Activated T-helper 1 cell treated with anti-CD3 and anti-CD28 coated beads, Interleukin-12 subunit alpha, Interleukin-12 subunit beta, Interleukin-2, Interleukin-4 antibody, amounts not matched to agents 30 ng/mL and 10 ng/mL and 1 ng/mL, durations not matched to agents 14 hours and 24 hours and 36 hours (primary cell): Measurements from ENCODE around the gene MAML3. TPM values are rescaled to one million over a fixed set of nuclear protein-coding genes. Genes with fewer than 3 reads are reported as not detected.
A peak's percentile ranks its signal among the peaks of the same experiment; 100 is the strongest.

Experiments used
- DNase-seq: peaks from one replicate; pipeline ENCODE4 v3.0.0; 2021; ENCODE audit warnings: low spot score
- H3K27ac Mint-ChIP-seq: one replicate; pipeline ENCODE4 v1.8.0; 2021; ENCODE audit warnings: mild to moderate bottlenecking, mixed read lengths
- H3K27me3 Mint-ChIP-seq: one replicate; pipeline ENCODE4 v1.8.0; 2022; ENCODE audit warnings: mild to moderate bottlenecking, moderate library complexity, mixed read lengths; ENCODE audit not compliant: insufficient read depth
- H3K36me3 Mint-ChIP-seq: one replicate; pipeline ENCODE4 v1.8.0; 2021; ENCODE audit warnings: low read depth, mixed read lengths
- H3K4me1 Mint-ChIP-seq: one replicate; pipeline ENCODE4 v1.8.0; 2021; ENCODE audit warnings: low read depth, mixed read lengths
- H3K4me3 Mint-ChIP-seq: one replicate; pipeline ENCODE4 v1.8.0; 2021; ENCODE audit warnings: mild to moderate bottlenecking, moderate library complexity, mixed read lengths
- H3K9me3 Mint-ChIP-seq: one replicate; pipeline ENCODE4 v1.8.0; 2021; ENCODE audit warnings: mixed read lengths
- intact Hi-C: fragments of 100-400 bp; cut with micrococcal nuclease; formaldehyde crosslinking; loops from one replicate; pipeline ENCODE4 v1.15.1; 2024
- total RNA-seq: library from RNA; stranded (reverse); gene quantifications from 2 replicates; pipeline ENCODE4 v1.2.3, GENCODE V29; 2022

The MAML3 gene
- total RNA-seq, 1 donor from 2014 or later = 0.47 TPM

- no peak for DNase-seq
- H3K4me1 Mint-ChIP-seq = no peaks in the 10 kb centered on the region
- H3K4me3 Mint-ChIP-seq = no peak overlapping the region
- H3K36me3 Mint-ChIP-seq = no peaks in the 10 kb centered on the region
- intact Hi-C loops = no loop called here
- no peaks in the 10 kb centered on the region for H3K9me3 Mint-ChIP-seq
- H3K27me3 Mint-ChIP-seq = peaks cover 18% of the 10 kb centered on the region
- no peak overlapping the region for H3K27ac Mint-ChIP-seq
Measured at GRCh38 chr4:139847602-139848001, 306.4 kb downstream of the MAML3 start.

DNA sequence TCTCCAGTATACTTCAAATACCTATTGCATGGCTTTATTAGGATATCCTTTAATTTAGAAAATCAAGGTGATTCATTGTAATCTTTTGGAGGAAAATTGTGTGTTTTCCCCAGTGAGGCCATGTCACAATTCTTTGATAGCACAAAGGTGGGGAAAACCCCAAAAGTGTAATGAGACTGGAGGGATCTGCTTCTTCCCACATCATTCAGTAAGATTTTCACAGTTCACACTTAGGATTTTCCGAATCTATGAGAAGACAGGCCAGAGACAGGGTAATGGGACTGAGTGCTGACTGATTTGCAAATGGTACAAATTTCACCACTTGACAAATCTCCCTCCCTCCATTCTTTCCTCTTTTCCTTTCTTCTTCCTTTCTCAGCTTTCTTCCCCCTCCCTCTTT, 307.2 kb downstream of the MAML3 start:
- Mint-ChIP-seq H3K4me1 (no peaks in the 10 kb centered on the region), H3K27me3 (peaks cover 18% of the 10 kb centered on the region), H3K27ac (no peak overlapping the region), H3K4me3 (no peak overlapping the region), H3K36me3 (no peaks in the 10 kb centered on the region), H3K9me3 (no peaks in the 10 kb centered on the region)
- intact Hi-C loops = no loop called here
- DNase-seq = no peak

DNA sequence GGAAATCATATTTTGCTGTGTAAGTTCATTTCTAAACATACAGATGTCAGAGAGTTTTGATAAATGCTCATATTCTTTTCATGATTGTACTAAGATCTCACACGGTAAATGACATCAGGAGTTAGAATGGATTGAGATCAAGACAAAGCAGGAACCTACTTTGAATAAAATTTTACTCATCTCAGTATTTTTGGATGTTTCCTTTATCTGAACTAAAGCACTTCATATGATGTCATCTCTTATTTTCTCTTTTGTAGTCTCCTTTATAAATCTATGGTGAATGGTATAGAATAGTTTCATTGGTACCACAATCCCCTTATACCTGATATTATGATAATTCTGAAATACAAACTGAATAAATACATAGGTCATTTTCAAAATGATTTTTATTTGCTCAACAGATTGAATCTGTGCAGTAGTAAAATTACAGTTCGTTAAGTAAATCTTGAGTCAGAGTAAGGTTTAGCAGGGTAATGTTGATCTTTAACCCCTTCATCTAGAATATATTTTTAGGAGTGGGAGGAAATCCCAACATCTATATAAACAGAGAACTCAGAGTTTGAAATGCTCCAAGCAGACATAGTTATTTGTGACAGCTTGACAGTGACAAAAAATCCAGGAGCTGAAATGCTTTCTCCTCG, 308.4 kb downstream of the MAML3 start:
- H3K36me3 Mint-ChIP-seq = no peaks in the 10 kb centered on the region
- no peak for DNase-seq
- H3K4me1 Mint-ChIP-seq = no peaks in the 10 kb centered on the region
- peaks cover 15% of the 10 kb centered on the region for H3K27me3 Mint-ChIP-seq
- H3K9me3 Mint-ChIP-seq = no peaks in the 10 kb centered on the region
- H3K4me3 Mint-ChIP-seq = no peak overlapping the region
- no peak overlapping the region for H3K27ac Mint-ChIP-seq
- intact Hi-C loops = no loop called here

DNA sequence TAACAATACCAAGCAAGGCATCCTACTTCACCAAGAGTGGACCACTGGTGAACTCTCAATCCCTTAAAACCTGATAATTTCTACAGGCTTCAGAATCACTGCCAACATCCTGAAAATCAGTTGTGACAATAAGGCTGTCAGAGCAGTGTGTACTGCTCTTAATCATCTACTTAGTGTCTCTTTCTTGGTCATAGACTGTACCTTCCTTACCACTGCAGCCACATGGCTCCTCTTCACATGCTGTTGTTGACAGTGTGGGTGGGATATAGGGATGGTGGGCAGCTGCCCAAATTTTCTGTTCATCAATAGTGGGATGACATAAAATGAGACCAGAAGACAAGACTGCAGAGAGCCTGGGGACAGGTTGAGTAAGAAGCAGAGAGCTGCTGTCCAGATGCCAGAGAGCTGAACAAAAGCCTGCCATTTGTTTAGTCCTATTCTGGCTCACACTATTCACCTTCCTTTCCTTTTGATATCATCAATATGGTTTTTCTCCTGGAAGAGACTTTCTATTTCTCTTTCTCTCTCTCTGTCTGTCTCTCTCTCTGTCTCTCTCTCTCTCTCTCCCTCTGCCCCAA, 309.4 kb downstream of the MAML3 start:
- Mint-ChIP-seq H3K36me3 (no peaks in the 10 kb centered on the region), H3K4me3 (no peak overlapping the region), H3K27ac (peak overlapping the region; percentile 10), H3K9me3 (no peaks in the 10 kb centered on the region), H3K4me1 (no peaks in the 10 kb centered on the region), H3K27me3 (peaks cover 20% of the 10 kb centered on the region)
- DNase-seq = no peak
- intact Hi-C loops = no loop called here

GRCh38 chr4:139844057-139844456, 309.9 kb downstream of the MAML3 start:
- no peak for DNase-seq
- peaks cover 16% of the 10 kb centered on the region for H3K27me3 Mint-ChIP-seq
- no peaks in the 10 kb centered on the region for H3K9me3 Mint-ChIP-seq
- H3K27ac Mint-ChIP-seq = no peak overlapping the region
- H3K36me3 Mint-ChIP-seq = no peaks in the 10 kb centered on the region
- H3K4me1 Mint-ChIP-seq = no peaks in the 10 kb centered on the region
- intact Hi-C loops = no loop called here
- H3K4me3 Mint-ChIP-seq = no peak overlapping the region

- intact Hi-C loops = no loop called here
- Mint-ChIP-seq H3K27ac (no peak overlapping the region), H3K9me3 (no peaks in the 10 kb centered on the region), H3K36me3 (no peaks in the 10 kb centered on the region), H3K27me3 (peaks cover 15% of the 10 kb centered on the region), H3K4me1 (no peaks in the 10 kb centered on the region), H3K4me3 (no peak overlapping the region)
- no peak for DNase-seq
Measured at GRCh38 chr4:139843641-139844040, 310.3 kb downstream of the MAML3 start.

DNA sequence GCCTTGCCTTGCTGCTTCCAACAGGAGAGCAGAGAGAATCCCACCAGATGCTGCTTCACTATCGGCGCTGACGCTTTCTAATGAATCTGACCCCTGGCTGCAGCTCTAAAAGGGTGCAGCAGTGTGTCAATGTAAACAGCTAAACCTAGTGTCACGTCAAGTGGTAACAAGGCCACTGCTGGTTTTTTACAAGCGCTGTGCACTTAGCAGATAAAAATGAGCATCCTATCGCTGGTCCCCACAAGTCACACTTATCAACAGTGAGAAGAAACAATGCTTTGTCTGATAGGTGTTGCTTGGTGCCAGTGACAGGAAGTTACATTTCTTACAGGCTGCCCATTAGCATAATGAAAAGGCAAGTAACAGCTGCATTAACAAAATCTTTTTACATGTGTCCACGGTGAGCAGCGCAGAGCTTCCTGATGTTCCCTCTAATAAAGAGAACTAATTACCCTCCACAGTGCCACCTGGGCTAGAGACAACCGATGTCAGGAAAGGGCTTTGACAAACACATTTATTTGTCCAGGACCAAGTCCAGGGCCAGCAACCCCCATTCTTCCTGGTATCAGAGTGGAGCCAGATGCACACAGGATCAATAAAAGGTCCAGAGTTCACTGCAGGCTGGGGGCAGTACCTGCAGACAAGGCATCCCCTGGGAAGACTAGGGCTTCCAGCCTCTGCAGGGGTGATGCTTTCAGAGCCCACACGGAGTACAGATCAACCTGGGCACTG, 312.4 kb downstream of the MAML3 start:
- no peak overlapping the region for H3K27ac Mint-ChIP-seq

GRCh38 chr4:139840773-139841172, 313.2 kb downstream of the MAML3 start:
- peaks cover 10% of the 10 kb centered on the region for H3K27me3 Mint-ChIP-seq
- no peaks in the 10 kb centered on the region for H3K36me3 Mint-ChIP-seq
- no peak overlapping the region for H3K27ac Mint-ChIP-seq
- DNase-seq = no peak
- H3K4me1 Mint-ChIP-seq = no peaks in the 10 kb centered on the region
- no peaks in the 10 kb centered on the region for H3K9me3 Mint-ChIP-seq
- H3K4me3 Mint-ChIP-seq = no peak overlapping the region
- intact Hi-C loops = no loop called here

More for the DNA sequence above, 312.4 kb downstream of the MAML3 start:
- Mint-ChIP-seq H3K27me3 (peaks cover 10% of the 10 kb centered on the region), H3K4me3 (no peak overlapping the region), H3K36me3 (no peaks in the 10 kb centered on the region), H3K9me3 (no peaks in the 10 kb centered on the region), H3K4me1 (no peaks in the 10 kb centered on the region)
- DNase-seq = no peak
- intact Hi-C loops = no loop called here

DNA sequence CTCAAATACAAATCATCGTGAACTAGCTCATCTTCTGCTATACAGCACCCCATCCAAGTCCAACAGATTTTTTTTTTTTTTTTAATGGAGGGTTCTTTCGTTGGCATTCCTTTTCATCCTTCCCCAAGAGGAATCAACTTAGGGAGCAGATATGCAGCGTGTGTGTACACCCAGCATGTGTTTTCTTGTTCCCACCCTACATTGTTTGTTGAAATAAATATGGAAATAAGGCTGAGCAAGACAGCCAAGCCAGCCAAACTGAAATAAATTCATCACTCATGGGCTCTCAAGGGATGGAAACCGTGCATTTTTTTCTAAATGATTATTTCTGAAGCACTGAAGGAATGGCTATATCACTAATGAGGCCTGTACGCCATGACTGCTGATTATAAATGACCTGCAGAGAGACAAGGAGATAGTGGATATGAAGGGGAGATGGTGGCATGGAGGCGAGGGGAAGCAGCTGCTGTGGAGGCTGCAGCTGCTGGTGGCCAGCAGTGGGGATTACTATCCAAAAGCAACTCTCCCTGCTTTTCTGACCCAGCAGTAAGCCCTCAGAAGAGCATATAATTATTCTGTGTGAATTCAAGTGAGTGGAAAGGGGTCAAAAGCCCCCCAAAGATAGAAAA, 314.5 kb downstream of the MAML3 start:
- Mint-ChIP-seq H3K9me3 (no peaks in the 10 kb centered on the region), H3K4me3 (no peak overlapping the region), H3K36me3 (no peaks in the 10 kb centered on the region), H3K27ac (no peak overlapping the region), H3K27me3 (peaks cover 7% of the 10 kb centered on the region), H3K4me1 (no peaks in the 10 kb centered on the region)
- DNase-seq = no peak
- intact Hi-C loops = no loop called here

DNA sequence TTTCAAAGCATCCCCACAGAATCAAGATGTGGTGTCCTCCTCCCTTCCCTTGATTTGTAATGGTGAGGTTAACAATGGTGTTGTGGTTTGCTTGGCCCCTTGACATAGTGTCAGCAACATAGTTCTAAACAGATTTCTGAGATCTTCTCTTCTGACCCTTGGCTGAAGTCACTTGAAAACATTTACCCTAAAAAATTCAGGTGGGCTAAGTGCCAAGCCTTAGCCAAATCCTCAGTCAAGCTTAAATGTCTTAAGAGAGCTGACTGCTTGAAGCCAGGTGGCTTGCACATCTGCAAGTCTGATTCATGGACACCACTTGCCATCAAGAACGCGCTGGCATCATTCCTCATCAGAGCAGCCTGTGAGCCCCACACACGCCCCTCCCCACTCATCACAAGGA, 315.2 kb downstream of the MAML3 start:
- Mint-ChIP-seq H3K4me1 (no peaks in the 10 kb centered on the region), H3K27ac (no peak overlapping the region), H3K36me3 (no peaks in the 10 kb centered on the region), H3K27me3 (peaks cover 7% of the 10 kb centered on the region), H3K9me3 (no peaks in the 10 kb centered on the region), H3K4me3 (no peak overlapping the region)
- DNase-seq = no peak
- intact Hi-C loops = no loop called here

- no peaks in the 10 kb centered on the region for H3K9me3 Mint-ChIP-seq
- intact Hi-C loops = no loop called here
- peaks cover 1% of the 10 kb centered on the region for H3K27me3 Mint-ChIP-seq
- no peaks in the 10 kb centered on the region for H3K4me1 Mint-ChIP-seq
- H3K27ac Mint-ChIP-seq = no peak overlapping the region
- H3K4me3 Mint-ChIP-seq = no peak overlapping the region
- DNase-seq = no peak
- H3K36me3 Mint-ChIP-seq = no peaks in the 10 kb centered on the region
Measured at GRCh38 chr4:139834981-139835391, 319.0 kb downstream of the MAML3 start.

- Mint-ChIP-seq H3K27ac (no peak overlapping the region), H3K9me3 (no peaks in the 10 kb centered on the region), H3K36me3 (no peaks in the 10 kb centered on the region), H3K4me1 (no peaks in the 10 kb centered on the region), H3K4me3 (no peak overlapping the region), H3K27me3 (no peaks in the 10 kb centered on the region)
- no peak for DNase-seq
- intact Hi-C loops = no loop called here
Measured at GRCh38 chr4:139834226-139834662, 319.7 kb downstream of the MAML3 start.
